GM12878 (cell line): ENCODE measurements around the gene MAP4K2. TPM values are rescaled to one million over a fixed set of nuclear protein-coding genes. Genes with fewer than 3 reads are reported as not detected.

ENCODE experiments used
- ATAC-seq: fragments of 200-7000 bp; cut with Tn5 transposase; 3 replicates; pipeline ENCODE4 v1.9.1; 2020; ENCODE audit warnings: mild to moderate bottlenecking, moderate library complexity
- BruUV-seq: library from RNA; stranded (reverse); fragments of 400-500 nt; replicated peaks from 2 replicates; lab custom pipeline; 2021; lab: Mats Ljungman, UMichigan
- CTCF ChIA-PET: fragments of 300-600 bp; sonication (Branson Sonifier 250); formaldehyde crosslinking; extraction: SDS; loops from one replicate; lab custom pipeline; 2021; ENCODE audit warnings: inconsistent platforms; lab: Yijun Ruan, JAX
- POLR2A ChIA-PET: fragments of 350-600 bp; formaldehyde crosslinking; extraction: SDS; loops from one replicate; lab custom pipeline; 2021; ENCODE audit warnings: inconsistent platforms; lab: Charles Lee
- RAD21 ChIA-PET: fragments of 300-600 bp; sonication (Branson Sonifier 250); formaldehyde crosslinking; loops from one replicate; lab custom pipeline; 2023; ENCODE audit warnings: antibody characterized with exemption; ENCODE audit not compliant: unreplicated experiment; lab: Charles Lee
- SMC1A ChIA-PET: fragments of 300-600 bp; sonication (Branson Sonifier 250); formaldehyde crosslinking; loops from one replicate; lab custom pipeline; 2023; ENCODE audit not compliant: unreplicated experiment, uncharacterized antibody; lab: Charles Lee
- DNase-seq: peaks from one replicate; pipeline ENCODE4 v3.0.0-alpha.2; 2011; ENCODE audit warnings: low read depth, low spot score
- FAIRE-seq: peaks from 3 replicates; lab custom pipeline; 2011; peaks lifted over from hg19 to GRCh38; lab: Jason Lieb, UNC
- H2AFZ ChIP-seq: 2 replicates; pipeline ENCODE4 v1.6.0; 2011; ENCODE audit warnings: low read depth, low read length, control low read depth; ENCODE audit not compliant: control insufficient read depth
- H3K27ac ChIP-seq: 2 replicates; pipeline ENCODE4 v1.5.1; 2011; ENCODE audit warnings: control low read depth; ENCODE audit not compliant: control insufficient read depth, insufficient read depth
- H3K27me3 ChIP-seq, 2 experiments: replicated peaks in 1 of 2; 2 replicates each; pipeline versions ENCODE4 v1.6.0 to v1.6.1; 2011; ENCODE audit warnings: low read length in 1 of 2; ENCODE audit not compliant: control insufficient read depth in 2 of 2, insufficient read depth in 2 of 2
- H3K36me3 ChIP-seq, 2 experiments: 2 replicates each; pipeline ENCODE4 v1.5.1; 2011; ENCODE audit warnings: low read length in 1 of 2; ENCODE audit not compliant: control insufficient read depth in 2 of 2, insufficient read depth in 2 of 2
- H3K4me1 ChIP-seq: 2 replicates; pipeline ENCODE4 v1.6.1; 2011; ENCODE audit warnings: mild to moderate bottlenecking, low read length, moderate library complexity, mixed read lengths; ENCODE audit not compliant: control insufficient read depth, insufficient read depth
- H3K4me2 ChIP-seq: 2 replicates; pipeline ENCODE4 v1.6.0; 2011; ENCODE audit warnings: control low read depth; ENCODE audit not compliant: control insufficient read depth, insufficient read depth
- H3K4me3 ChIP-seq: fragments of 200-600 bp; sonication (generic); 2 replicates; pipeline ENCODE4 v1.5.1; 2016
- H3K79me2 ChIP-seq: 2 replicates; pipeline ENCODE4 v1.6.0; 2011; ENCODE audit warnings: low read length; ENCODE audit not compliant: control insufficient read depth, insufficient read depth
- H3K9ac ChIP-seq: 2 replicates; pipeline ENCODE4 v1.8.0; 2011; ENCODE audit warnings: low read length, control low read depth, mixed read lengths; ENCODE audit not compliant: control insufficient read depth, insufficient read depth
- H3K9me3 ChIP-seq: replicated peaks from 3 replicates; pipeline ENCODE4 v1.5.1; 2011; ENCODE audit warnings: mild to moderate bottlenecking, low read length; ENCODE audit not compliant: control insufficient read depth, insufficient read depth
- H4K20me1 ChIP-seq: 2 replicates; pipeline ENCODE4 v1.6.0; 2011; ENCODE audit not compliant: control insufficient read depth, insufficient read depth
- CHD1 ChIP-seq: IDR thresholded peaks from 2 replicates; pipeline ENCODE4 v1.6.1; 2012; ENCODE audit warnings: low read depth, low read length, improper control_type of control experiment
- MEF2A ChIP-seq: IDR thresholded peaks from 2 replicates; pipeline ENCODE4 v1.6.1; 2011; ENCODE audit warnings: low read depth, mild to moderate bottlenecking, low read length, moderate library complexity; ENCODE audit not compliant: insufficient read depth
- NBN ChIP-seq: fragments of 450-650 bp; IDR thresholded peaks from 2 replicates; pipeline ENCODE4 v1.6.1; 2016
- NFXL1 ChIP-seq: fragments of 450-650 bp; IDR thresholded peaks from 2 replicates; pipeline ENCODE4 v1.6.1; 2017; ENCODE audit warnings: antibody characterized with exemption, mild to moderate bottlenecking, borderline replicate concordance
- POLR2A ChIP-seq: IDR thresholded peaks from 2 replicates; pipeline ENCODE4 v1.6.1; 2011; ENCODE audit warnings: low read depth, mild to moderate bottlenecking, low read length
- RAD21 ChIP-seq: IDR thresholded peaks from 2 replicates; pipeline ENCODE4 v1.6.1; 2011; ENCODE audit warnings: mild to moderate bottlenecking, low read depth, low read length, moderate library complexity; ENCODE audit not compliant: insufficient read depth
- RAD51 ChIP-seq: fragments of 450-650 bp; IDR thresholded peaks from 2 replicates; pipeline ENCODE4 v1.6.1; 2016; ENCODE audit warnings: moderate library complexity, mild to moderate bottlenecking, inconsistent platforms
- SREBF1 ChIP-seq: IDR thresholded peaks from 2 replicates; pipeline ENCODE4 v1.6.1; 2012; ENCODE audit warnings: mild to moderate bottlenecking, low read length
- SUPT20H ChIP-seq: IDR thresholded peaks from 2 replicates; pipeline ENCODE4 v1.6.1; 2011; ENCODE audit warnings: low read depth, mild to moderate bottlenecking, low read length, moderate library complexity, borderline replicate concordance; ENCODE audit not compliant: control insufficient read depth
- YBX1 ChIP-seq: fragments of 450-650 bp; IDR thresholded peaks from 2 replicates; pipeline ENCODE4 v1.6.1; 2016; ENCODE audit warnings: antibody characterized with exemption
- WGBS: methylation state at CpG from one replicate; pipeline ENCODE4 v1.1.6; 2016; ENCODE audit warnings: low lambda C conversion rate; ENCODE audit not compliant: insufficient replicate concordance, insufficient coverage; ENCODE audit errors: missing lambda C conversion rate; 5-methylcytosine and 5-hydroxymethylcytosine counted together
- in situ Hi-C: fragments of 300-500 bp; cut with MboI; formaldehyde crosslinking; loops from 9 replicates; pipeline ENCODE4 v1.14.3; 2018; ENCODE audit warnings: mixed read lengths
- intact Hi-C: fragments of 100-400 bp; cut with micrococcal nuclease; formaldehyde crosslinking; loops from one replicate; pipeline ENCODE4 v1.14.2; 2022; ENCODE audit not compliant: unreplicated experiment
- polyA plus RNA-seq, 11 experiments: library from polyadenylated mRNA; depleted of rRNA in 4 of 11; unstranded in 6 of 11; stranded (reverse) in 5 of 11; fragments of >200 nt; fragmentation: Nextera tagmentation in 4 of 11; fragmentation: Illumina TruSeq in 1 of 11; extraction: Ambion mirVana in 4 of 11; extraction: Trizol in 1 of 11; gene quantifications; 1 replicate in 1 of 11; 2 replicates in 10 of 11; pipeline versions ENCODE4 v1.2.1 to v1.2.3, GENCODE V29; 2011 to 2016; ENCODE audit warnings: inconsistent platforms in 2 of 11, missing spikeins in 2 of 11, low read depth in 1 of 11
- total RNA-seq, 4 experiments: library from RNA; depleted of rRNA in 3 of 4; stranded (reverse); fragments of >200 nt in 3 of 4; fragmentation: Illumina TruSeq in 1 of 4; extraction: Trizol in 1 of 4; gene quantifications; 2 replicates each; pipeline versions ENCODE4 v1.2.1 to v1.2.3, GENCODE V29; 2013 to 2021
- TF ChIP-seq, protein P1 (sequence below): fragments of 450-650 bp; IDR thresholded peaks from 2 replicates; pipeline ENCODE4 v1.6.1; 2016; ENCODE audit warnings: mild to moderate bottlenecking
- TF ChIP-seq, protein P2 (sequence below): fragments of 450-650 bp; formaldehyde crosslinking; IDR thresholded peaks from 2 replicates; pipeline ENCODE4 v1.4.0; 2020; ENCODE audit warnings: mild to moderate bottlenecking, moderate library complexity

The MAP4K2 gene
- total and polyA plus RNA-seq, 10 of the 15 experiments (the other 5 are each of a cell fraction or from before 2014, with no cell fraction given) = 0.98 to 78.1 (median 48.9) TPM

DNA sequence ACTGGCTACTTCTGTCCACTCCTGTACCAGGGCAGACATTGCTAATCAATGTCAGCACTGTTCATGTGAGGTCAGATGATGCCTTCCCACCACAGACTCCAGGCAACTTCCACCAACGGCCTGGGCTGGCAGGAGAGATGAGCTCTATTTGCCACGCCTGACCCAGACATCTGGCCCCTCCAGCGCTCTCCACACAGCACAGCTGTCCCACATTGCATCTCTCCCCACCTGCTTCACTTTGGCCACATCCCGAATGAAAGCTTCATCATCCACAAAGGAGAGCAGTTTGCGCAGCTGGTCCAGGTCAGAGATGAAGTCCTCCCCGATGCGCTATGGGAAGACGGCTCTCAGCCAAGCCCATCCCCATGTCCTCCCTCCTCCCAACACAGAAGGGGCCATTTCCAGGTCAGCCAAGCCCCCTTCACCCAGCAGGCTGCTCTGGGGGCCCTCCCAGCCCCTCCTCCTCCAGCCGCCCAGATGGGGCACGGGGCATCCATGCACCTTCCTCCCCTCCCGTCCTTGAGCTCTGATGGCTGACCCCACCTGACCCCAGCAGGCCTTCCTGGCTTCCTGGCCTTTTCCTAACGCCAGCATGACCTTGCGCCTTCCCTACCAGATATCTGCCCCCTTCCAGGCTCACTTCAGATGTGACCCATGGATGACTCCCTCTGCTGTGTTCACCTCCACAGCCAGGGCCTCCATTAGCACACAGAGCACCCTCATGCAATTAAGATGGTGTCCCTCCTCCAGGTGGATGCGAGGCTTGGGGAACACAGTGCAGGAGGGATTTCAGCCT is 50.6 kb downstream of the MAP4K2 start:
- FAIRE-seq = no peak
- H2AFZ ChIP-seq = no peak overlapping the region
- H3K9me3 ChIP-seq = no peaks in the 10 kb centered on the region
- ChIA-PET CTCF (no interaction called here), SMC1A (interaction anchor here (0.6 kb wide), 1 partner anchor 98 kb away, joined by 3 read pairs; no protein-coding TSS in a partner anchor), POLR2A (interaction anchor here (1.2 to 1.4 kb wide), 2 partner anchors 11 to 26 kb away, joined by 3 to 4 read pairs; no protein-coding TSS in a partner anchor), RAD21 (no interaction called here)
- H3K27me3 ChIP-seq = no peaks in the 10 kb centered on the region
- no peaks in the 10 kb centered on the region for H3K36me3 ChIP-seq
- no peak for DNase-seq
- H3K79me2 ChIP-seq = no peaks in the 10 kb centered on the region
- no peak for ATAC-seq
- in situ Hi-C loops (no loop called here), intact Hi-C loops (no loop called here)
- no TSS peak for BruUV-seq
- WGBS = 78% methylated on average over 14 of the region's 14 CpGs
- H3K4me2 ChIP-seq = no peak overlapping the region
- no peak overlapping the region for H3K9ac ChIP-seq
- no peak overlapping the region for H3K27ac ChIP-seq
- no peaks in the 10 kb centered on the region for H4K20me1 ChIP-seq
- no peaks in the 10 kb centered on the region for H3K4me1 ChIP-seq
- H3K4me3 ChIP-seq = no peak overlapping the region
- no peak for TF ChIP-seq SREBF1
- TF ChIP-seq, protein P1, sequence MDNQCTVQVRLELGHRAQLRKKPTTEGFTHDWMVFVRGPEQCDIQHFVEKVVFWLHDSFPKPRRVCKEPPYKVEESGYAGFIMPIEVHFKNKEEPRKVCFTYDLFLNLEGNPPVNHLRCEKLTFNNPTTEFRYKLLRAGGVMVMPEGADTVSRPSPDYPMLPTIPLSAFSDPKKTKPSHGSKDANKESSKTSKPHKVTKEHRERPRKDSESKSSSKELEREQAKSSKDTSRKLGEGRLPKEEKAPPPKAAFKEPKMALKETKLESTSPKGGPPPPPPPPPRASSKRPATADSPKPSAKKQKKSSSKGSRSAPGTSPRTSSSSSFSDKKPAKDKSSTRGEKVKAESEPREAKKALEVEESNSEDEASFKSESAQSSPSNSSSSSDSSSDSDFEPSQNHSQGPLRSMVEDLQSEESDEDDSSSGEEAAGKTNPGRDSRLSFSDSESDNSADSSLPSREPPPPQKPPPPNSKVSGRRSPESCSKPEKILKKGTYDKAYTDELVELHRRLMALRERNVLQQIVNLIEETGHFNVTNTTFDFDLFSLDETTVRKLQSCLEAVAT = 0 out of 2 replicates have a peak, but pooled peaks have one; percentile 29

DNA sequence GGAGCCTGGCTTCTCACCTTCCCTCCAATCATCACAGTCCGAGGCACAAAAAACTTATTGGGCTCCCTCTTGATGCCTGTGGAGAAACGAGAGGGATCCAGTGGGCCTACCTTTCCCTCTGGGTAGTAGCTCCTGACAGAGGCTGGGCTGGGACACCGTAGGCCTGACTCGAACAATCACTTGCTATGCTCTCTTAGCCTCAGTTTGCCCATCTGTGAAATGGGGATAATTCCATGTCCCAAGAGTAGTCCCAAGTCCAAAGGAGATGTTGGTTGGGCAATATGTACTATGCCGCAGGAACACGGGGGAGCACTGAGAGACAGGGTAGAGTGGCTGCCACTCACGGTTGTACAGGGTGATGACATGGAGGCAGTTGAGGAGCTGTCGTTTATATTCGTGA is 51.4 kb downstream of the MAP4K2 start:
- H2AFZ ChIP-seq = no peak overlapping the region
- no peak for ATAC-seq
- in situ Hi-C loops (no loop called here), intact Hi-C loops (no loop called here)
- no peaks in the 10 kb centered on the region for H3K79me2 ChIP-seq
- no peaks in the 10 kb centered on the region for H3K4me1 ChIP-seq
- H4K20me1 ChIP-seq = no peaks in the 10 kb centered on the region
- no peak for DNase-seq
- H3K9me3 ChIP-seq = no peaks in the 10 kb centered on the region
- H3K27me3 ChIP-seq = no peaks in the 10 kb centered on the region
- 57% methylated on average over 9 of the region's 9 CpGs for WGBS
- ChIA-PET POLR2A (interaction anchor here (0.6 to 1.4 kb wide), 3 partner anchors 12 to 369 kb away, joined by 3 to 4 read pairs (median 3); no protein-coding TSS in a partner anchor), SMC1A (interaction anchor here (0.6 kb wide), 1 partner anchor 98 kb away, joined by 3 read pairs; no protein-coding TSS in a partner anchor), RAD21 (no interaction called here), CTCF (interaction anchor here (1.3 kb wide), 1 partner anchor 9 kb away, joined by 5 read pairs; no protein-coding TSS in a partner anchor)
- no peaks in the 10 kb centered on the region for H3K36me3 ChIP-seq
- H3K4me3 ChIP-seq = no peak overlapping the region
- no peak overlapping the region for H3K27ac ChIP-seq
- no peak overlapping the region for H3K9ac ChIP-seq
- no peak overlapping the region for H3K4me2 ChIP-seq
- no TSS peak for BruUV-seq
- no peak for FAIRE-seq
- TF ChIP-seq SREBF1 (no peak), MEF2A (no peak), NFXL1 (no peak), NBN (no peak), CHD1 (no peak), YBX1 (no peak), RAD21 (no peak), SUPT20H (no peak), POLR2A (no peak), RAD51 (no peak)
- TF ChIP-seq, protein P2, sequence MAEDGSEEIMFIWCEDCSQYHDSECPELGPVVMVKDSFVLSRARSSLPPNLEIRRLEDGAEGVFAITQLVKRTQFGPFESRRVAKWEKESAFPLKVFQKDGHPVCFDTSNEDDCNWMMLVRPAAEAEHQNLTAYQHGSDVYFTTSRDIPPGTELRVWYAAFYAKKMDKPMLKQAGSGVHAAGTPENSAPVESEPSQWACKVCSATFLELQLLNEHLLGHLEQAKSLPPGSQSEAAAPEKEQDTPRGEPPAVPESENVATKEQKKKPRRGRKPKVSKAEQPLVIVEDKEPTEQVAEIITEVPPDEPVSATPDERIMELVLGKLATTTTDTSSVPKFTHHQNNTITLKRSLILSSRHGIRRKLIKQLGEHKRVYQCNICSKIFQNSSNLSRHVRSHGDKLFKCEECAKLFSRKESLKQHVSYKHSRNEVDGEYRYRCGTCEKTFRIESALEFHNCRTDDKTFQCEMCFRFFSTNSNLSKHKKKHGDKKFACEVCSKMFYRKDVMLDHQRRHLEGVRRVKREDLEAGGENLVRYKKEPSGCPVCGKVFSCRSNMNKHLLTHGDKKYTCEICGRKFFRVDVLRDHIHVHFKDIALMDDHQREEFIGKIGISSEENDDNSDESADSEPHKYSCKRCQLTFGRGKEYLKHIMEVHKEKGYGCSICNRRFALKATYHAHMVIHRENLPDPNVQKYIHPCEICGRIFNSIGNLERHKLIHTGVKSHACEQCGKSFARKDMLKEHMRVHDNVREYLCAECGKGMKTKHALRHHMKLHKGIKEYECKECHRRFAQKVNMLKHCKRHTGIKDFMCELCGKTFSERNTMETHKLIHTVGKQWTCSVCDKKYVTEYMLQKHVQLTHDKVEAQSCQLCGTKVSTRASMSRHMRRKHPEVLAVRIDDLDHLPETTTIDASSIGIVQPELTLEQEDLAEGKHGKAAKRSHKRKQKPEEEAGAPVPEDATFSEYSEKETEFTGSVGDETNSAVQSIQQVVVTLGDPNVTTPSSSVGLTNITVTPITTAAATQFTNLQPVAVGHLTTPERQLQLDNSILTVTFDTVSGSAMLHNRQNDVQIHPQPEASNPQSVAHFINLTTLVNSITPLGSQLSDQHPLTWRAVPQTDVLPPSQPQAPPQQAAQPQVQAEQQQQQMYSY (CRISPR knock-in tag) = no peak
